Measurements from ENCODE around the gene TRPV5.

- TF ChIP-seq CTCF (IDR thresholded peaks at IDR 0.05) (no peak), NR3C1 (IDR thresholded peaks at IDR 0.05) (no peak), EP300 (IDR thresholded peaks at IDR 0.05) (no peak), BCL3 (IDR thresholded peaks at IDR 0.05) (no peak), NPAS2 (CRISPR knock-in tag; IDR thresholded peaks at IDR 0.05; ENCODE audit: borderline replicate concordance) (no peak), RARB (CRISPR knock-in tag; IDR thresholded peaks at IDR 0.05) (no peak), POLR2A (IDR thresholded peaks at IDR 0.05; ENCODE audit: low read length) (no peak)
Observed at GRCh38 chr7:142901426-142902259, 31.9 kb downstream of the TRPV5 start.

Data from A549 (cell line).